ENCODE data around the gene NPHS1. TPM values are rescaled to one million over a fixed set of nuclear protein-coding genes. Genes with fewer than 3 reads are reported as not detected.

The NPHS1 gene
- total RNA-seq, 1 donor from 2014 or later = 0.62 TPM

GRCh38 chr19:35889370-35890112 is 37.2 kb upstream of the NPHS1 start:
- Histone ChIP-seq H3K9ac (no peak overlapping the region), H2AFZ (replicated peaks) (no peak overlapping the region), H3K4me1 (no peaks in the 10 kb centered on the region), H3K79me2 (ENCODE audit: low read depth) (no peaks in the 10 kb centered on the region), H3K4me3 (no peak overlapping the region), H3K36me3 (no peaks in the 10 kb centered on the region), H3F3A (ENCODE audit: low read depth) (no peaks in the 10 kb centered on the region), H3K27ac (no peak overlapping the region), H4K20me1 (ENCODE audit: low read depth) (no peaks in the 10 kb centered on the region), H3K4me2 (no peak overlapping the region), H3K27me3 (no peaks in the 10 kb centered on the region), H3K9me3 (ENCODE audit: low read depth) (no peaks in the 10 kb centered on the region)
- Mint-ChIP-seq H3K9me3 (no peaks in the 10 kb centered on the region), H3K4me3 (no peak overlapping the region), H3K36me3 (peaks cover 19% of the 10 kb centered on the region), H3K27ac (no peak overlapping the region), H3K27me3 (ENCODE audit: insufficient read depth, low read depth) (peaks cover 2% of the 10 kb centered on the region), H3K4me1 (no peaks in the 10 kb centered on the region)
- no peak for TF ChIP-seq EZH2phosphoT487 (IDR thresholded peaks at IDR 0.05)
- TF ChIP-seq EZH2 (IDR thresholded peaks at IDR 0.05) = no peak
- TF ChIP-seq CTCF (IDR thresholded peaks at IDR 0.05) = no peak
- no peak for DNase-seq (ENCODE audit: low spot score)

GRCh38 chr19:35888398-35888797 is 36.1 kb upstream of the NPHS1 start:
- Histone ChIP-seq H3K79me2 (ENCODE audit: low read depth) (no peaks in the 10 kb centered on the region), H3K4me3 (no peak overlapping the region)

GRCh38 chr19:35887197-35887596 is 34.9 kb upstream of the NPHS1 start:
- Mint-ChIP-seq H3K9me3 (no peaks in the 10 kb centered on the region), H3K4me1 (no peaks in the 10 kb centered on the region), H3K36me3 (peaks cover 17% of the 10 kb centered on the region), H3K4me3 (no peak overlapping the region), H3K27ac (no peak overlapping the region), H3K27me3 (ENCODE audit: insufficient read depth, low read depth) (peaks cover 2% of the 10 kb centered on the region)
- DNase-seq (ENCODE audit: low spot score) = no peak
- Histone ChIP-seq H3K4me1 (no peaks in the 10 kb centered on the region), H3K4me2 (no peak overlapping the region), H3K9ac (no peak overlapping the region), H3K79me2 (ENCODE audit: low read depth) (no peaks in the 10 kb centered on the region), H3F3A (ENCODE audit: low read depth) (no peaks in the 10 kb centered on the region), H4K20me1 (ENCODE audit: low read depth) (no peaks in the 10 kb centered on the region), H3K9me3 (ENCODE audit: low read depth) (no peaks in the 10 kb centered on the region), H3K4me3 (no peak overlapping the region), H3K36me3 (no peaks in the 10 kb centered on the region), H3K27me3 (no peaks in the 10 kb centered on the region), H2AFZ (replicated peaks) (no peak overlapping the region), H3K27ac (no peak overlapping the region)
- TF ChIP-seq CTCF (IDR thresholded peaks at IDR 0.05) (no peak), EZH2 (IDR thresholded peaks at IDR 0.05) (no peak), EZH2phosphoT487 (IDR thresholded peaks at IDR 0.05) (no peak)

More at GRCh38 chr19:35888398-35888797, 36.1 kb upstream of the NPHS1 start:
- Mint-ChIP-seq H3K36me3 (peaks cover 19% of the 10 kb centered on the region), H3K9me3 (no peaks in the 10 kb centered on the region), H3K27me3 (ENCODE audit: insufficient read depth, low read depth) (peaks cover 2% of the 10 kb centered on the region), H3K4me3 (peak overlapping the region; percentile 68), H3K27ac (no peak overlapping the region), H3K4me1 (no peaks in the 10 kb centered on the region)
- H3K27me3 ChIP-seq = no peaks in the 10 kb centered on the region
- no peak for DNase-seq (ENCODE audit: low spot score)
- no peak overlapping the region for H3K4me2 ChIP-seq
- H3K36me3 ChIP-seq = no peaks in the 10 kb centered on the region
- H3F3A ChIP-seq (ENCODE audit: low read depth) = no peaks in the 10 kb centered on the region
- no peak overlapping the region for H2AFZ ChIP-seq (replicated peaks)
- H3K9ac ChIP-seq = no peak overlapping the region
- no peak overlapping the region for H3K27ac ChIP-seq
- H3K4me1 ChIP-seq = no peaks in the 10 kb centered on the region
- TF ChIP-seq EZH2 (IDR thresholded peaks at IDR 0.05) (no peak), EZH2phosphoT487 (IDR thresholded peaks at IDR 0.05) (no peak), CTCF (IDR thresholded peaks at IDR 0.05) (no peak)
- no peaks in the 10 kb centered on the region for H4K20me1 ChIP-seq (ENCODE audit: low read depth)
- H3K9me3 ChIP-seq (ENCODE audit: low read depth) = no peaks in the 10 kb centered on the region
